Stimulated activated naive CD8-positive, alpha-beta T cell treated with anti-CD3 and anti-CD28 coated beads, Interleukin-15, Interleukin-2, amounts not matched to agents 100 U/mL and 50 U/mL, for 24 hours (primary cell): ENCODE data around the gene ONECUT3.
"Not testable (repeated sequence)": the region's sequence is repeated elsewhere in the genome, so short reads cannot be mapped to it uniquely, and the experiment has no call there.

Experiments used
- ATAC-seq: fragments of 150-1000 bp; cut with Tn5 transposase; one replicate; pipeline ENCODE4 v1.10.0; 2021
- DNase-seq: peaks from one replicate; pipeline ENCODE4 v3.0.0; 2021

The ONECUT3 gene

DNA sequence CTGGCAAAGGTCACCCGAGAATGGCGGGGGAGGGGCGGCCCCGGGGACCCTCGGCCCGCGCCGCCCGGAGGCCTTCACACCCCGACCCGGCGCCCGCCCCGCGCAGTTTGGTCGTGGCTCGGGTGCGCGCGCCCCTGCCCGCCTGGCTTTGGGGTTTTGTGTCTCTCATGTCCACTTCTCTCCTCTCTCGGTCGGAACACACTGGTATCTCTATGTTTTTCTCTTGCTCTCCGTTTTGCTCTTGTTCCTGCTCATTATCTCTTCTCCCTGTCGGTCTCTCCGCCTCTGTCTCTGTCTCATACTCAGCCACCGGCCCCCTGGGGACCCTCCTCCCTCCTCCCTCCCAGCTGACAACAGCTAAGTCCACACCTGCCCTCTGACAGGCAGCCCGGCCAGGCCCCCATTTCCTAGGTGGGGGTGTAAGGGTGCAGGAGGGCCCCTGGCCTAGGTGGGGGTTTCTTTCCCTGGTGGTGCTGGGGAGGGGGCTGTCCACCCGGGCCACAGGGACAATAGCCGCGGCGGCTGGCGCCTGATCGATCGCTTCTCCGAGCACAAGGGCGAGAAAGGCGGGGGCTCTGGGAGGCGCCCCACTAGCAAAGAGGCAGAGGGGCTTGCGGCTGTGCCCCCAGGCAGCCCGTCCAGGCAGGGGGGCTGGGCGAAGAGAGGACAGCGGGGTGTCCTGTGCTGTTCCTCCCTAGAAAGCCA, 2.3 kb downstream of the ONECUT3 start:
- no peak for DNase-seq
- no peak for ATAC-seq

GRCh38 chr19:1756264-1756663, 3.0 kb downstream of the ONECUT3 start:
- no peak for DNase-seq
- no peak for ATAC-seq

DNA sequence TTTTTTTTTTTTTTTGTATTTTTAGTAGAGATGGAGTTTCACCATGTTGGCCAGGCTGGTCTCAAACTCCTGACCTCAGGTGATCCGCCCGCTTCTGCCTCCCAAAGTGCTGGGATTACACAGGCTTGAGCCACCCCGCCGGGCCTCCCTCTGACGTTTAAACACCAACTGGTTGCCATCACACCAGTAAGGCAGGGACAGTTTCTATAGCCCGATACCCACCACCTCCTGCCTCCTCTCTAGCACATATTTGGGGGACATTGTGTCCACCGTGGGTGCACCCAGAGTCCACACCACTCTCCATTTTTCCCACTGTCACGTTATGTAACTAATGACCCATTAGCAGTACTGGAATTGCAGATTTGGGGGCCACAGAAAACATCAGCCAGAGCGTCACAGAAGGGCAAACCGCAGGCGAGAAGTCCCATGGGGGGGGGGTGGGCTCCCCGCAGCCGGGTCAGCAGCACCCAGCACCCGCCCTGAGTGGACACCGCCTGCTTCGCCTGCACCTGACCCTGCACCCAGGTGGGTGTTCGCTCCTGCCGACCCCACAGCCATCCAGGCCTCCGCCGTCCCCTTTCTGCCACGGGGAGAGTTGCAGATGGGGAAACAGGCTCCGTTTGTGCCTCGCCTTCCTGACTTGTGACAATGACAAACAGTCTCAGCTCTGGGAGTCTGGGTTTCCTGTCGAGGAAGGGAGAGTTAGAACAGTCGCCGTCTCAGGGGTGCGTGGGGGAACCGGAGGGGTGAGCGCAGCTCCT, 3.6 kb downstream of the ONECUT3 start:
- ATAC-seq, result no peak
- no peak for DNase-seq

GRCh38 chr19:1757468-1758230, 4.3 kb downstream of the ONECUT3 start:
- DNase-seq (no peak), ATAC-seq (no peak)

- DNase-seq, result no peak
- no peak for ATAC-seq
Measured at GRCh38 chr19:1758231-1758577, 4.9 kb downstream of the ONECUT3 start.

DNA sequence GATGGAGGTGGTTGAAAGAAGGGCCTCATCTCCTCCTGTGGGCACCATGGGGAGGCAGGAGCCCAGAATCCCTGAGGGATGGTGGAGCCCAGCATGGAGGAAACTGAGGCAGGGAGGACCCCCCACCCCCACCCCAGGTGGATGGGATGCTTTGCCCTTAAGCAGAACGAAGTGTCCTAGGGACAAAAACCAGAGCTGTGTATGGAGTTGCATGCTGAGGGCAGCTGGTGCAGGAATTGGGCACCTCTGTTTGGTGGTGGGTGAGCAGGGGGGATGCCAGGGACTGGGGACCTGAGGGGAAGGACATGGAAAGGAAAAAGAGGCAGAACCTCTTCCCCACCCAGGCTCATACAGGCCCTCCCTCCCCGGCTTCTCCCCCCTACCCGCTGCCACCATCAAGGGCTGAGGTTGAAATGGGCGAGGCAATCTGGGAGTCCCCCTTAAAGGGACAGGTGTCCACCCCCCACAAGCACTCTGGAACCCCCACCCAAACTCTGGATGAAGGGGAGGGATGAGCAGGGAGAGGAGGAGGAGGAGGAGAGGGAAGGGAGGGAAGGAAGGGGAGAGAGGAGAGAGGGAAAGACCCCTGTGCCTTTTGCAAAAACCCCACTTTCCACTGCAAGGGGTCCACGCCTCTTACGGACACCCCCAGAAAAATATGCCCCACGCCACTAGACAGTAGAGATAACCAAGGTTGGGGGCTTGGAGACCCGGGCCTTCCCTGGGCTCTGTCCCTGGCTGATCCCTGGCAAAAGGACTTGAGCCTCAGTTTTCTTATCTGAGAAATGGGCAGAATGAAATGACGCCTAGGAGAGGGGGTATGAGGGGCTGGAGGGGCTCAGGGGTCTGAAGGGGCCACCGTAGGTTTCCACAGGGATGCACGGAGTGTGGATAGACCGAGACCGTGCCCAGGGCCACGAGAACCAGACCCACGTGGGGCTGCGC, 5.9 kb downstream of the ONECUT3 start:
- DNase-seq, result no peak
- no peak for ATAC-seq

DNA sequence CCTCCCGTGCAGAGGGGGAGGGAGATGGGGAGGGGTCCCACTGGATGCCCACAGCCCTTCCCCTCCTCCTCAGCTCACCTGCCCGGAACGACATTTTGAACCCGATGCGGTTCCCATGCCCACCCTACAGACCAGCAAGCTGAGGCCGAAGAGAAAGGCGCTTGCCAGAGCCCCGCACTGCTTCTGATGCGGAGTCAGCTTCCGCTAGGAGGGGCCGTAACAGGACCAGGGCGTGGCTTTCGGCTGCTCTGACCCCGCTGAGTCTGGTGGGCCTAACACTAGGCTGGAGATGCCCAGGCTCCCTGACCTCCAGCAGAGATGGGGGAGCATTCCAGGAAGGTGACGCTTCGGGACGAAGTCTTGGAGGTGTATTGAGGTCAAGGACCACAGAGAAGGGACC, 6.7 kb downstream of the ONECUT3 start:
- ATAC-seq, result no peak
- DNase-seq, result no peak

GRCh38 chr19:1760786-1761527, 7.7 kb downstream of the ONECUT3 start:
- DNase-seq, ATAC-seq: not testable (repeated sequence)

DNA sequence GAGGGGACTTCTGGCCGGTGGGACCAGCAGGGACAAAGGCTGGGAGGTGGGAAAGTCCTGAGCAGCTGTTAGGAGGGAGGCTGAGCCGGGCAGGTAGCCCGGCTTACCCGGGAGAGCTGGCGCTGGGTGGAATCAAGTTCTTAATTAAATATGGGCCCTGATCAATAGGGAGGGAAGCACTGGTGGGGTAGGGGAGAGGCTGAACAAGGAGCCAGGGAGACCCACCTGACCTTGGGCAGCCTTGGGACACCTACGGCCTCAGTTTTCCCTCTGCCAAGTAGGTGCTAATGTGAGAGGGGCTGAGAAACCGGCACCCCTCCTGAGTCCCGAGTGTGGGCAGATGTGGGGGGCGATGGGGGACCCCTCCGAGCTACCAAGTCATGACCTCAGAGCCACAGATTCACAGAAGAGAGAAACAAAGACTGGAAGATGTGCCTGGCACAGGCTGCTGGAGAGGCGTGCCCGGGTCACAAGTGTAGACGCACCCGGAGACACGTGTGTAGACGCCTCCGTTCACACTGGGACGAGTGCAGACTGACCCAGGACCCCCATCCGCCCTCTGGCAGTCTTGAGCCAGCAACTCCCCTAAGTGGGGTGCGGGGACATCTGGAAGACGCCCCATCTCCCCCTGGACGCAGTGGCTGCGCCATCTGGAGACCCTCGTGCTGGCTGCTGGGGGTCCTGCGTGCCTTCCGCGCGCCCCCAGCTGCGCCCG, 8.4 kb downstream of the ONECUT3 start:
- ATAC-seq (no peak), DNase-seq (no peak)

DNA sequence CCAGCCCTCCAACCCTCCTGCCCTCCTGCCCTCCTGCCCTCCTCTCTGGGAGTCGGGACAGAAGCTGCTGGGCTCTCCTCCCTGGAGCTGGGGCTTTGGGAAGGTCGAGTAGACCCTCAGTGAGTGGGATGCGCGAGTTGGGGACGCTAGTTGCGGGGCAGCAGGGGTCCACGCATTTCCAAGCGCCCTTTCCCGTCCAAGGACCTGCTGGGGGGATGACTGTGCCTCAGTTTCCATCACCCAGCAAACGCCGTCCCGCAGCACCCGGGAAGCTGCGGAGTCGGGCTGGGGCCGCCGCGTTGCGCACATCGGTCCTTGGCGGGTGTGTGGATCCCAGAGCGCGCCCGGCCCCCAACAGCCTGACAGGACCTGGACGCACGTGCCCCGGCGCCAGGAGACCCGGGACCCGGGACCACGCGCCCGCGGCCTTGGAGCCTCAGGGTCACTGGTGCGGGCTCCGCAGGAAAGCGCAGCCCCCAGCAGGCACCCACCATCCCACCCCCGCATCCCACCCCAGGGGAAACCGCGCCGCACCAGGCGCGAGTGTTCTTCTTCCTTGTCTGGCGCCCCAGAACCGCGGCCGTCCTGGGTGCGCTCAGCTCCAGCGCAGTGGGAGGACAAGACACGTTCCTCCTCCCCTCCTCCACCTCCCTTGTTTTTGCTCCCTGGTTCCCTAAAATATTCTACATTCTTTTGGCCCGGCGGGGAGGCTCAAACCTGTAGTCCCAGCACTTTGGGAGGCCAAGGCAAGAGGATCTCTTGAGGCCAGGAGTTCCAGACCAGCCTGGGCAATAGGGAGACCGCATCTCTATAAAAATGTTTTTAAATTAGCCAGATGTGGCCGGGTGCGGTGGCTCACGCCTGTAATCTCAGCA, 9.2 kb downstream of the ONECUT3 start:
- ATAC-seq (no peak), DNase-seq (no peak)

- DNase-seq, result no peak
- no peak for ATAC-seq
Measured at GRCh38 chr19:1763648-1764639, 10.6 kb downstream of the ONECUT3 start.

DNA sequence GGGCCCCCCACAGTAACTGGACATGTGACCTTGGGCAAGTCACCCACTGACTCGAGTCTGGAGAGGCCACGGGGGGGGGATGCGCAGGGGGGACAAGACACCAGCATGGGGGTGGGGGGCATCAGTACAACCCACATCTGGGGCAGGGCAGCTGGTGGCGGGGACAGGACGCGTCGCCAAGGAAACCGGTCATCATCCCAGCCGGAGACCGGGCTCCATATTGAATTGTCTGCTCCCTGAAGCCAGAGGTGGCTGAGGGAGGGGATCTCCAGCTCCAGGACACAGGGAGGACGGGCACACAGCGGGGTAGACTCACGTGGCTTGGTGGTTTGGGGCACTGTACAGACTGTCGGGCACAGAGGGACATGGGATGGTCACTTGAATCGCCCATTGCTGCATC, 11.4 kb downstream of the ONECUT3 start:
- DNase-seq (no peak), ATAC-seq (no peak)

GRCh38 chr19:1765232-1765903, 12.1 kb downstream of the ONECUT3 start:
- no peak for ATAC-seq
- no peak for DNase-seq

DNA sequence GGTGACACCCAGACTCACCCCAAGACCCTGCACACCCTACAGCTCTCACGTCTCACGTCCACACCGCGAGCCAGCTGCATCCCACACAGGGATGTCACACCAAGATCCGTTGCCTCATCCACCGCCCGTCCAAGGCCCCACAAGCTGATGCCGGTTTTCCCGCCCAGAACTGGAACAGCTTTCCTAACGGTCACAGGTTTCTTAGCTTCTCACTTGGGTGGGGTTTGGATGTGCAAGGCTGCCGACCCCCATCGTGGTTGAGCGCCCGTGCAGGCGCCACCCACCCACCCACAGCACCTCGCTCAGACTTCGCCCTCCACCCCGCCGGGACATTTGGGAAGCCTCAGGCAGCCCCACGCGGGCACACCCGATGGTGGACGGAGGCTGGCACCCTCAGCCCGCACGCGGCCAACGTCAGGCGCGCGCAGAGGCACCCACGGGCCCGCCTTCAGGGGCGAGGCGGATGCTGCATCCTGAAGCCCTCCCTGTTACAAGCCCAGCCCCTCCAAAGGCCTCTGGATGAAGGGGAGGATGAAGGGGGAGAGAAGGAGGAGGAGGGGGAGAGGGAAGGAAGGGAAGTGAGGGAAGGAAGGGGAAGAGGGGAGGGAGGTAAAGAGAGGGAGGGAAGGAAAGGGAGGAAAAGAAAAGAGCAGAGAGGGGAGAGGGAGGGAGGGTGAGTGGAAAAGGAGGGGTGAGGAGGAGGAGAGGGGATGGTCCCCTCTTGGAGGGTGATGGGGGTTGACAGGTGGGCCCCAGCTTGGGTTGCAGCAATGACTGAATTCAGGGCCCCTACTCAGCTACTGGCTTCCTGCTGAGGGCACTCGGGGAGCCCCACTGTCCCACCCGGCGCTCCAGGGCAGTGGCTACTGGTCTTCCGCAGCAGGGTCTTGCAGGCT, 12.8 kb downstream of the ONECUT3 start:
- DNase-seq, result no peak
- peak; percentile 17 for ATAC-seq

DNA sequence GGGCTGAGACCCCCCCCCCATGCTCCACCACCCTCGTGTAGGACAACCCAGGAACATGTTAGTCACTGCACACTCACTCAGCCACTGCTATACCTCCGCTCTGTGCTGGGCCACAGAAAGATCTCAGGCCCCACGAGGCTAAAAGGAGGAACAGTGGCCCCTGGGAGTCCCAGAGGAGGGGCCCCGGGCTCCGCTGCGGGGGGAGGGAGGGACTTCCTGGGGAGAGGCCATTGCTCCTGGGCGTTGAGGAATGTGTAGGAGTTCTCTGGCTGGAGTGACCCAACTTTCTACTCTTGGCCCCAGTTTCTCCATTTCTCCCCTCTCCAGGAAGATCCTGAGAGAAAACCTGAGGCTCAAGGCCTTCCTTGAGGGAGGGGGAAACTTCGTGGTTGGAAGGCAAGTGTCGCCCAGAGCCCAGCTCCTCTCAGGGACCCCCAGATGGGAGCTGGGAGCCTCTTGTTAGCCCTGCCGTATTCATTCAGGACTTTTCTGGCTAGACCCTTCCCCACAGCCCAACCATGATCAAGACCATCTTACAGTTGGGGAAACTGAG, 13.6 kb downstream of the ONECUT3 start:
- ATAC-seq (peak; percentile 77), DNase-seq (peak; percentile 31)

DNA sequence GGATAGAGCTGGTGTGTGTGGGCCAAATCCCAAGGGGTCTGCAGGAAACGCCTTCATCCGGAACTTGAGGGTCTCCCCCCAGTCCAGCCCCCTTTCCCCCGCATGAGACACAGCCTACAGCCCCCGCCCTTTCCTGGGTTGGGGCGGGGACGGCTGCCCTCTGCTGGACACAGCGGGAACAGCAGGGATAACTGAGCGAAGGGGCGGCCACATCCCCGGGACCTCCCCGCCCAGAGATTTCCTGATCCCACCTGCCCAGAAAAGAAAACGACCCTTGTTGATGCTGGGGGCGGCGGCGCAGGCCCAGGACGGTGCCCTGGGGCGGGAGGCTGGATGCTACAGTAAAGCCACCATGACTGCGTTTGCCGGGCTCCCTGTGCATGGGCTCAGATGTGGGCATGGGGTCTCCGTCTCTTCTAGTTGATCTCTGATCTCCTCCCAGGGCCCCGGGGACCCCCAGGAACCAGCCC, 14.2 kb downstream of the ONECUT3 start:
- peak; percentile 13 for ATAC-seq
- DNase-seq, result peak; percentile 77
